ENCODE measurements around the gene IPO9.
"Not testable (repeated sequence)": the region's sequence is repeated elsewhere in the genome, so short reads cannot be mapped to it uniquely, and the experiment has no call there.

Gene IPO9

GRCh38 chr1:201899683-201900429, 70.9 kb downstream of the IPO9 start:
- Histone ChIP-seq H3K4me3 (replicated peaks; ENCODE audit: insufficient read depth, low read length) (no peak overlapping the region), H3K27me3 (ENCODE audit: insufficient read depth, poor library complexity, severe bottlenecking) (no peaks in the 10 kb centered on the region), H3K27ac (replicated peaks) (no peak overlapping the region)
- no peak for DNase-seq (ENCODE audit: low read depth in 1 of 2, low spot score in 1 of 2)
- TF ChIP-seq SPI1 (IDR thresholded peaks at IDR 0.05; ENCODE audit: borderline replicate concordance, low read depth) (peak; percentile 66), REST (IDR thresholded peaks at IDR 0.05; ENCODE audit: insufficient replicate concordance, low read depth) (no peak)

- TF ChIP-seq CTCF (IDR thresholded peaks at IDR 0.05; ENCODE audit: insufficient read depth, low read length) (no peak), POLR2AphosphoS5 (IDR thresholded peaks at IDR 0.05; ENCODE audit: low read depth) (no peak), SPI1 (IDR thresholded peaks at IDR 0.05; ENCODE audit: borderline replicate concordance, low read depth) (no peak), GABPA (IDR thresholded peaks at IDR 0.05; ENCODE audit: low read depth) (no peak)
- H3K27ac ChIP-seq (replicated peaks): no peak overlapping the region
- DNase-seq (ENCODE audit: low read depth in 1 of 2, low spot score in 1 of 2): no peak
- no peaks in the 10 kb centered on the region for H3K27me3 ChIP-seq (ENCODE audit: insufficient read depth, poor library complexity, severe bottlenecking)
- H3K4me3 ChIP-seq (replicated peaks; ENCODE audit: insufficient read depth, low read length): no peak overlapping the region
Observed at GRCh38 chr1:201900476-201900875, 71.5 kb downstream of the IPO9 start.

GRCh38 chr1:201901036-201901435, 72.1 kb downstream of the IPO9 start:
- not testable (repeated sequence) for H3K27ac ChIP-seq (replicated peaks); DNase-seq (ENCODE audit: low read depth in 1 of 2, low spot score in 1 of 2); H3K27me3 ChIP-seq (ENCODE audit: insufficient read depth, poor library complexity, severe bottlenecking); H3K4me3 ChIP-seq (replicated peaks; ENCODE audit: insufficient read depth, low read length)

GRCh38 chr1:201902198-201902597, 73.2 kb downstream of the IPO9 start:
- H3K27me3 ChIP-seq (ENCODE audit: insufficient read depth, poor library complexity, severe bottlenecking): no peaks in the 10 kb centered on the region
- no peak for DNase-seq (ENCODE audit: low read depth in 1 of 2, low spot score in 1 of 2)
- H3K4me3 ChIP-seq (replicated peaks; ENCODE audit: insufficient read depth, low read length): no peak overlapping the region
- no peak overlapping the region for H3K27ac ChIP-seq (replicated peaks)
- no peak for TF ChIP-seq GABPA (IDR thresholded peaks at IDR 0.05; ENCODE audit: low read depth)
- no peak for TF ChIP-seq CTCF (IDR thresholded peaks at IDR 0.05; ENCODE audit: insufficient read depth, low read length)
- TF ChIP-seq SPI1 (IDR thresholded peaks at IDR 0.05; ENCODE audit: borderline replicate concordance, low read depth): no peak
- no peak for TF ChIP-seq REST (IDR thresholded peaks at IDR 0.05; ENCODE audit: insufficient replicate concordance, low read depth)
- no peak for TF ChIP-seq POLR2AphosphoS5 (IDR thresholded peaks at IDR 0.05; ENCODE audit: low read depth)

- DNase-seq (ENCODE audit: low read depth in 1 of 2, low spot score in 1 of 2): no peak
- H3K4me3 ChIP-seq (replicated peaks; ENCODE audit: insufficient read depth, low read length): no peak overlapping the region
- TF ChIP-seq POLR2AphosphoS5 (IDR thresholded peaks at IDR 0.05; ENCODE audit: low read depth): no peak
- no peak for TF ChIP-seq CTCF (IDR thresholded peaks at IDR 0.05; ENCODE audit: insufficient read depth, low read length)
- no peak for TF ChIP-seq REST (IDR thresholded peaks at IDR 0.05; ENCODE audit: insufficient replicate concordance, low read depth)
- no peak for TF ChIP-seq SPI1 (IDR thresholded peaks at IDR 0.05; ENCODE audit: borderline replicate concordance, low read depth)
- TF ChIP-seq GABPA (IDR thresholded peaks at IDR 0.05; ENCODE audit: low read depth): no peak
- H3K27me3 ChIP-seq (ENCODE audit: insufficient read depth, poor library complexity, severe bottlenecking): no peaks in the 10 kb centered on the region
- no peak overlapping the region for H3K27ac ChIP-seq (replicated peaks)
Observed at GRCh38 chr1:201903135-201903534, 74.2 kb downstream of the IPO9 start.
